ENCODE data around the gene AK8.

- TF ChIP-seq CTCF (IDR thresholded peaks at IDR 0.05) (no peak), POLR2A (IDR thresholded peaks at IDR 0.05) (no peak)
Observed at GRCh38 chr9:132873403-132873802, 4.7 kb downstream of the AK8 start.

Measured in body of pancreas (tissue), 4 donors.